ENCODE measurements around the gene RPAP3.

GRCh38 chr12:47705566-47706425, at the start of gene RPAP3:
- TF ChIP-seq CTCF (IDR thresholded peaks at IDR 0.05) (peak; percentile 14 to 69), POLR2A (IDR thresholded peaks at IDR 0.05) (peak in 1 of 2 donors; percentile 54), EP300 (IDR thresholded peaks at IDR 0.05) (no peak)

All from suprapubic skin (tissue), 3 donors.